ENCODE results near the gene MYRIP.

MYRIP gene

DNA sequence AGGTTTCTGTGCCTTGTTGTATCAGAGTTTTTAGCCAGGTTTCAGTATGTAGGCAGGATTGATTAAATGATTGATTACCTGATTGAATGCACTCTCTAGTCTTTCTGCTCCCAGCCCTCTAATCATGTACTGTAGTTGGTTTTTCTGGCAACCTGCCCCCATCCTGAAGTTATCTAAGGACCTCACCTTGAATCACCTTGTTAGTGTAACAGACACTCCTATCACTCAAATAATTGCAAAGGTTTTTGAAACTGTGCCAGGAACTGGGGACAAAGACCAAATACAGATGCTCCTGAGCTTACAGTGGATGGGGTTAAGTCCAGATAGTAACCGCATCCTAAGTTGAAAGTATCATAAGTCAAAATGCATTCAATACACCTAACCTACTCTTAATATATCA lies 358.5 kb downstream of the MYRIP start:
- H3K4me1 ChIP-seq (ENCODE audit: insufficient read depth, low read length) = no peaks in the 10 kb centered on the region
- H3K36me3 ChIP-seq (ENCODE audit: insufficient read depth, low read length) = no peaks in the 10 kb centered on the region
- no peak overlapping the region for H3K4me3 ChIP-seq (ENCODE audit: low read length)
- H3K27me3 ChIP-seq (ENCODE audit: insufficient read depth, low read length) = no peaks in the 10 kb centered on the region
- no peak overlapping the region for H2AFZ ChIP-seq (ENCODE audit: low read depth, low read length)
- no peaks in the 10 kb centered on the region for H3K9me3 ChIP-seq (ENCODE audit: low read length)

DNA sequence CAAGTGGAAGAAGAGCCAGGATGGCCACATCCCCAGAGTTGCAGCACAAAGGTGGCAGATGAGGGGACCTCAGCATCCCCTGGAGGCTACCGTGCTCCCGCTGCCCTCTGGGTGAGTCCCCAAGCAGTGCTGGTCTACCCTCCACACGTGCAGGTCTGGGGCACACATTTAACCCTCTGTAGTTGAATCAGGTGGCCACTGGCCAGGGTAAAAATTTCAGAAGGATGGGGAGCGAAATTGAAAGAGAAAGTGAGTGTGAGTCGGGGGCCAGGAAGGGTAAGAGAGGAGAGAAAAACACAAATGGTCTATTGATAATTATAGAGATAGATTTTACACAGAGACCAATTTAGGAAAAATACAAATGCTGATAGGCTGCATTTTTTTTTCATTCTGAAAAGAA lies 360.6 kb downstream of the MYRIP start:
- no peaks in the 10 kb centered on the region for H3K9me3 ChIP-seq (ENCODE audit: low read length)
- H2AFZ ChIP-seq (ENCODE audit: low read depth, low read length) = no peak overlapping the region

DNA sequence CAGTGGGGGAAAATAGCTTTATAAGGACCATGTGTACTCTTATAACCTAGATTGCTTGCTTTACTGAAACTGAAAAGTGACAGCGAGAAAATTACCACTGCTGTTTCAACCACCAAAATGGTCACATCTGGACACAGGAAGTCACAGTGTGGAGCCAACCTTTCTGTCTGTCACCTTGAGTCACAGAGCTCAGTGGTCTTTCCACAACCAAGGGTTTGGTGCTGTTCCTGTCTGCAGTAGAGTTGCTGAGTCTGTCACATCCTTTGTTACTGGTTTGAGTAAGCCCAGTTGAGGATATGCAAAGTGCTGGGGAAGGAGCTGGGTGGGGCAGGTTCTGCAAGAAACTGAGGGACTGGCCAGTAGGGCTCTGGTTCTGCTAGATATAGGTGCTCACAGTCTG lies 361.0 kb downstream of the MYRIP start:
- Histone ChIP-seq H3K4me3 (ENCODE audit: low read length) (no peak overlapping the region), H3K4me1 (ENCODE audit: insufficient read depth, low read length) (no peaks in the 10 kb centered on the region), H3K36me3 (ENCODE audit: insufficient read depth, low read length) (no peaks in the 10 kb centered on the region), H3K9me3 (ENCODE audit: low read length) (no peaks in the 10 kb centered on the region), H2AFZ (ENCODE audit: low read depth, low read length) (no peak overlapping the region), H3K27me3 (ENCODE audit: insufficient read depth, low read length) (no peaks in the 10 kb centered on the region)

More for the DNA sequence above, 360.6 kb downstream of the MYRIP start:
- Histone ChIP-seq H3K4me1 (ENCODE audit: insufficient read depth, low read length) (no peaks in the 10 kb centered on the region), H3K27me3 (ENCODE audit: insufficient read depth, low read length) (no peaks in the 10 kb centered on the region), H3K36me3 (ENCODE audit: insufficient read depth, low read length) (no peaks in the 10 kb centered on the region), H3K4me3 (ENCODE audit: low read length) (no peak overlapping the region)

DNA sequence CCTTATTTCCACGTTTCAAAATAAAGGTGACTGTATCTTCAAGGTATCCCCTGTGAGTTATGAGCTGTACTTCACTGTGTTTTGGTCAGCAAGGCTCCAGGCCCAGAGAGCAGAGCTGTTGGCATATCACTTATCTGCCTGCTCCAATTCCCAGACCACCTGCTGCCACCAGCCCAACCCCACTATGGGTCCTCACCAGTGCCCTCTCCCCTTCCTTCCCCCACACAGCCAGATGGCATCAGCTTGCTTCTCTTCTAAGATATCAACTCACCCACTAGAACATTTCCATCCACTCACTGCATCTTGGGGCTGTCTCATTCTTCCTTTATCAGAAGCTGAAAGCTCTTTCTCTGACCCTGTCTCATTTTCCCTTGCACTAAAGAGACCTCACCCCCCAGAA lies 363.2 kb downstream of the MYRIP start:
- Histone ChIP-seq H3K4me1 (ENCODE audit: insufficient read depth, low read length) (no peaks in the 10 kb centered on the region), H3K4me3 (ENCODE audit: low read length) (no peak overlapping the region), H2AFZ (ENCODE audit: low read depth, low read length) (no peak overlapping the region), H3K9me3 (ENCODE audit: low read length) (no peaks in the 10 kb centered on the region), H3K36me3 (ENCODE audit: insufficient read depth, low read length) (no peaks in the 10 kb centered on the region), H3K27me3 (ENCODE audit: insufficient read depth, low read length) (no peaks in the 10 kb centered on the region)

DNA sequence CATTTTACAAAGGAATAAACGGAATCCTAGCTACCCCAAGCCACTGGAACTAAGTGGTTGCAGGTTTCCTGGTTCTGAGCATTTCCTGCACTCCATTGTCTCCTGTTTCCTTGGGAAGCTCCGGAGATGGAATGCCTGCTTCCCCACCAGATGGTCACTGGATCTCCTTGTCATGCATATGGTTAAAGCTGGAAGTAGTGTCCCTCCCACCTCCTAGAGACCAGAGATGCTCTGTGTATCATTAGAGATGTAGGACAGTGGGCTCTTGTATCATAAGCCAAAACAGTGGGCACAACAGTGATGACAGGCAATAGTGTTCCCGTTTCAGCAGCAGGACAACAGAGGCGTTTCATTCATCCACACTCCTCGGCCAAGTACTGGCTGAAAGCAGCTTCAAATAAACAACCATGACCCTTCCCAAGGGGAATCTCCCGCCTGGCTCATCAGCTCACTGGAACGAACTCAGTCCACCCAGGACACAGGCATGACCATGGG lies 363.9 kb downstream of the MYRIP start:
- Histone ChIP-seq H3K9me3 (ENCODE audit: low read length) (no peaks in the 10 kb centered on the region), H3K36me3 (ENCODE audit: insufficient read depth, low read length) (no peaks in the 10 kb centered on the region), H2AFZ (ENCODE audit: low read depth, low read length) (no peak overlapping the region), H3K27me3 (ENCODE audit: insufficient read depth, low read length) (no peaks in the 10 kb centered on the region), H3K4me1 (ENCODE audit: insufficient read depth, low read length) (no peaks in the 10 kb centered on the region), H3K4me3 (ENCODE audit: low read length) (no peak overlapping the region)

DNA sequence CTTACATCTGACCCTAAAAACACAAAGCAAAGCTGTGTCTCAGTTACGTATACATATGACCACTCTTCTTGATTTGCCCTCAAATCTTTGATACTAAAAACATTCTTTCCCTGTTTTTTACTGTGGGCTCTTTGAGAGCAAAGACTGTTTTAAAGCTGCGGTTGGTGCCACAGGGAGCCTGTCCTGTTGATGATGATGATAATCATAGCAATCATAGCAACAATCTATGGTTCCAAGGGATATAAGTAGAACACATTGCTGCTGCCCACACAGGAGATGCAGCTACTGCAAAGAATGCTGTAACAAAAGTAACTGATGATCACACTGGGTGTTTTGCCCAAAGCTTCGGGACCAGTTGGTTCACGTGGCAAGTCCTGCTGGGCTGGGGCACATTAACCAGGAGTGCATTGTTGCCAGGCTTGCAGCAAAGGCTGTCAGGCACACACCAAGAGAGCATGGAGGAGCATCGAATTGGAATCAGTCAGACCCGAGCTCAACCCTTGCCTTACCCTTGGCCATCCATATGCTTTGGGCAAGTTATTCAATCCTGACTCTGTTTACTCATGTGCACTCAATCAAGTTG lies 368.7 kb downstream of the MYRIP start:
- Histone ChIP-seq H2AFZ (ENCODE audit: low read depth, low read length) (no peak overlapping the region), H3K4me1 (ENCODE audit: insufficient read depth, low read length) (no peaks in the 10 kb centered on the region), H3K27me3 (ENCODE audit: insufficient read depth, low read length) (no peaks in the 10 kb centered on the region), H3K4me3 (ENCODE audit: low read length) (no peak overlapping the region), H3K36me3 (ENCODE audit: insufficient read depth, low read length) (no peaks in the 10 kb centered on the region), H3K9me3 (ENCODE audit: low read length) (no peaks in the 10 kb centered on the region)

DNA sequence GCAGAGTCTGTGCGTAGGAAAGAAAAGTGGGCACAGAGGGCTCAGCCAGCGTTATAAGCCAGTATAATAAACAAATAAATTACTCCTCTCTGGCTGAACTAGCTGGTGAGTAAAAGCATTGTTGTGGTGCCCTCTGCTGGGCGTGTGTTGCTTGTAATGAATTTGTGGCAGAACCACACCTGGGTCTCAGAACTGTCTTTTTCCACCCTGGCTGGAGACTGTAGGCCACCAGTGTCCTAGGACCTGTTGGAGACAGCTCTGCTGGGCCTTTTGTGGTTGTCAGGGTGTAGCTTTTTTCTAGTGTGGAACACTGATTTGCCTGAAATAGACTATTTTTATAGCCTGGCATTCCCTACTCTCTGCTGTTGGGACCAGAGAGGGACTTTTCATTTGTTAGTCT lies 369.6 kb downstream of the MYRIP start:
- H3K9me3 ChIP-seq (ENCODE audit: low read length) = no peaks in the 10 kb centered on the region
- H3K4me3 ChIP-seq (ENCODE audit: low read length) = no peak overlapping the region
- H3K36me3 ChIP-seq (ENCODE audit: insufficient read depth, low read length) = no peaks in the 10 kb centered on the region
- H2AFZ ChIP-seq (ENCODE audit: low read depth, low read length) = no peak overlapping the region
- H3K4me1 ChIP-seq (ENCODE audit: insufficient read depth, low read length) = no peaks in the 10 kb centered on the region
- no peaks in the 10 kb centered on the region for H3K27me3 ChIP-seq (ENCODE audit: insufficient read depth, low read length)

DNA sequence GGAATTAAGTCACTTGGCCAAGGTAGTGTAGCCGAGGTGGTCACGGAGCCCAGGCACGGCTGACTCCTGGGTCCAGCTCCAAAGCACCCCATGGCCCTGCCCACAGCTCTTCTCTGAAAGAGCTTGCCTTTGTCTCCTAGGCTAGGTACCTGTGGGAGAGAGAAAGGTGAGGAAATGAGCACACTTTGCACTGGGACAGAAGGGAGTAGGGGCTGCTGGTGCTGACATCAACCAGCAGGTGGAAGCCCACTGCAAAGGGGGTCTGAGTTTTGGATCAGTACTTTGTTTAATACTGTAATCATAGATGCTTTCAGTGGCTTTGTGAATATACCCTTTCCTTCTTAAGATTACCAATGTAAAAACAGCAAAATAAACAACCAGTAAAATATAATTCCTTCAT lies 371.8 kb downstream of the MYRIP start:
- no peaks in the 10 kb centered on the region for H3K27me3 ChIP-seq (ENCODE audit: insufficient read depth, low read length)
- no peaks in the 10 kb centered on the region for H3K36me3 ChIP-seq (ENCODE audit: insufficient read depth, low read length)
- H3K9me3 ChIP-seq (ENCODE audit: low read length) = no peaks in the 10 kb centered on the region
- H3K4me3 ChIP-seq (ENCODE audit: low read length) = no peak overlapping the region
- H2AFZ ChIP-seq (ENCODE audit: low read depth, low read length) = no peak overlapping the region
- H3K4me1 ChIP-seq (ENCODE audit: insufficient read depth, low read length) = no peaks in the 10 kb centered on the region

DNA sequence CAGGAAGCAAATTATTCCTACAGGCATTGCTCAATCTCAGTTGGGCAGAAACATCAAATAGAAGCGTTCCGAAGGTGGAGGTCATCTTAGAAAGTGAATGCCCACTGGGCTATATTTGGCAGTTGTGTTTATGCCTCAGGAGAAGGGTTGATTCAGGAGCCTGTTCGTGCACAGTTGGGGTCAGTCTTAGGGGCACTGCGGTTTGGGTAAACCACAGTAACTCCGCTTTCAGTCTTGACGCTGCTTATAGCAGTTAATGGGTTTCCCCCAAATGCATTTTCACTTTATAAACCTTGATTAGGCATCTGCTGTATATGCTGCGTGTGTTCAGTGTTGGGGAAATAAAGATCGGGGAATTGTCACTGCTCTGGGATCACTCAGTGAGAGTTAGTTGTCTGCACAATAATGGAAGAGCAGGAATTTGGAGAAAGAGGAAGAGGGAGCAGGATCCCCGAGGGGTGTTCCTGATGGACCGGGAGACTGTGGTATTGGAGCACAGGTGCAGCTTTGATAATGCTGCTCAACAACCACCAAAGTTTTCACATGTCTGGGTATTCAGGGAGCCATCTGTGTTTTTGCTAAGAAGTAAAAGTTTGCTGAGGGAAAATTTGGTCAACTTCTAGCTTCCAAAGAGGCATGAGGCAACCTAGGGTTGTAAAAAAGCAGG lies 375.8 kb downstream of the MYRIP start:
- Histone ChIP-seq H3K27me3 (ENCODE audit: insufficient read depth, low read length) (no peaks in the 10 kb centered on the region), H3K36me3 (ENCODE audit: insufficient read depth, low read length) (no peaks in the 10 kb centered on the region), H3K9me3 (ENCODE audit: low read length) (no peaks in the 10 kb centered on the region), H3K4me3 (ENCODE audit: low read length) (no peak overlapping the region), H2AFZ (ENCODE audit: low read depth, low read length) (no peak overlapping the region), H3K4me1 (ENCODE audit: insufficient read depth, low read length) (no peaks in the 10 kb centered on the region)

DNA sequence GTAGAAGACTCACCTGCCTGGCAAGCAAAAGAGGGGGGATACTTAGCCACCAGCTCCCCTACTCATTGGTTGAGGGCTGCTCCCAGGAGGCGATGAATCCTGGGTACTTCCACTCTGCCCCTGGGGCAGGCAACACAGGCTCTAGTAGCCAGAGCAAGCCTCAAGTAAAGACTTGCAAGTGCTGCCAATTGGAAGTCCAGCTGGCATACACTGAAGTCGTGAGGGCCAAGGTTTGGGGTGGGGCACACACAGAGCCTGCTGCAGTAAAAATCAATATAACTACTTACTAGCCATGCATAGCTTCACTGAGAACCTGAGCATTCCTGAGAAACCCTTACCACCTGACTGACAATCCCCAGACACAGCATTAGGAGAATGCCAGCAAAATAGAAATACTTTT lies 377.1 kb downstream of the MYRIP start:
- no peaks in the 10 kb centered on the region for H3K27me3 ChIP-seq (ENCODE audit: insufficient read depth, low read length)
- no peaks in the 10 kb centered on the region for H3K4me1 ChIP-seq (ENCODE audit: insufficient read depth, low read length)
- no peak overlapping the region for H3K4me3 ChIP-seq (ENCODE audit: low read length)
- no peak overlapping the region for H2AFZ ChIP-seq (ENCODE audit: low read depth, low read length)
- H3K36me3 ChIP-seq (ENCODE audit: insufficient read depth, low read length) = no peaks in the 10 kb centered on the region
- no peaks in the 10 kb centered on the region for H3K9me3 ChIP-seq (ENCODE audit: low read length)

DNA sequence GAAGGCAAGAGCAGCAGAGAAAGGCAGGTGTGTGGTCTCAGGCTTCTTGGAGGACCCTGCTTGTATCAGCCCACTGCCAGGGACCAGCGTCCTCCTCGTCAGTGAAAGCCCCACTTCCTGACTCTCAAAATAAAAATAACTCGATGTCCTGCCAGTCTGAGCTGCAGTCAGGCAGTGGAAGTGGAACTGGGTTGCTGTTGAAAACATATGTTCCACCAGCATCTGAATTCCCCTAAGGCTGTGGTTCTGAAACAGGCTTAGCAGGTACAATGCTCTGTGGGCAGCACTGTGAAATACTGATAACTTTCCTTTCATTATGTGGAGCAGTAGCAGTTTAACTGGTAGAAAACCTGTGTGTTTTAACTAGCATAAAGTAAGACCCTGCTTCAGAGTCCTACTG lies 378.5 kb downstream of the MYRIP start:
- H3K9me3 ChIP-seq (ENCODE audit: low read length) = no peaks in the 10 kb centered on the region
- no peaks in the 10 kb centered on the region for H3K36me3 ChIP-seq (ENCODE audit: insufficient read depth, low read length)
- H3K4me3 ChIP-seq (ENCODE audit: low read length) = no peak overlapping the region
- peaks cover 2% of the 10 kb centered on the region for H3K4me1 ChIP-seq (ENCODE audit: insufficient read depth, low read length)
- H2AFZ ChIP-seq (ENCODE audit: low read depth, low read length) = no peak overlapping the region
- H3K27me3 ChIP-seq (ENCODE audit: insufficient read depth, low read length) = no peaks in the 10 kb centered on the region

DNA sequence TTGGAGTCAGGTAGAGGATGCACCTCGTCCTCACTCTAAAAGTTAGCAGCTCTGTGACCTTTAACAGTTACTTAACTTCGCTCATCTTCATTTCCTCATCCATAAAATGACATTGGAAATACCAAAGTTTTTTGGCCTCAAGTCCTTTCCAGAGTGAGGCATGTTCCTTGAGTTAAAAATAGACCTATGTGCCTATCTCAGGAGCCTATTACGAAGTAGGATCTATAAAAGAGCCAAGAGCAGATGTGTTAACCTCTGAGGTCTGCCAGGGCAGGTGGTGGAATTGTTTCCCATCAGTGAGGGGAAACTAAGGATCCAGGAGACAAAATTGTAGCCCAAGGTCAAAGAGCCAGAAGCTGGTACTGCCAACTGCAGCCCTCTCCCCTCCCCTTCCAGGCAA lies 379.7 kb downstream of the MYRIP start:
- Histone ChIP-seq H3K4me3 (ENCODE audit: low read length) (no peak overlapping the region), H3K36me3 (ENCODE audit: insufficient read depth, low read length) (no peaks in the 10 kb centered on the region), H3K9me3 (ENCODE audit: low read length) (no peaks in the 10 kb centered on the region), H2AFZ (ENCODE audit: low read depth, low read length) (no peak overlapping the region), H3K4me1 (ENCODE audit: insufficient read depth, low read length) (peaks cover 2% of the 10 kb centered on the region), H3K27me3 (ENCODE audit: insufficient read depth, low read length) (no peaks in the 10 kb centered on the region)

DNA sequence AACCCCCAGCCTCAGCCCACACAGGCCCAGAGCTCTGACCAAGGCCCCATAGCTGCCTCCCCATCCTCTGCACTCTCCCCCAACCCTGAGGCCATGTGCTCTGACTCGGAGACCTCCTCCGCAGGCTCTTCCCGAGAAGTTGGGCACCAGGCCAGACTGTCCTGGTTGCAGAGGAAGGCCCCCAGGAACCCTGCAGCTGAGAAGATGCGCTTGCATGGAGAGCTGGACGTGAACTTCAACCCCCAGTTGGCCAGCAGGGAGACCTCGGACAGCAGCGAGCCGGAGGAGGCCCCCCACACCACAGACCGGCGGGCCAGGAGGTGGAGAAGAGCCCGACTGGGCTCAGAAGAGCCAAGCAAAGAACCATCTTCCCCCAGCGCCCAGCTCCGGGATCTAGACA lies 380.6 kb downstream of the MYRIP start:
- no peaks in the 10 kb centered on the region for H3K36me3 ChIP-seq (ENCODE audit: insufficient read depth, low read length)
- H3K4me3 ChIP-seq (ENCODE audit: low read length) = no peak overlapping the region
- H3K27me3 ChIP-seq (ENCODE audit: insufficient read depth, low read length) = no peaks in the 10 kb centered on the region
- H2AFZ ChIP-seq (ENCODE audit: low read depth, low read length) = no peak overlapping the region
- no peaks in the 10 kb centered on the region for H3K9me3 ChIP-seq (ENCODE audit: low read length)
- H3K4me1 ChIP-seq (ENCODE audit: insufficient read depth, low read length) = peaks cover 2% of the 10 kb centered on the region

DNA sequence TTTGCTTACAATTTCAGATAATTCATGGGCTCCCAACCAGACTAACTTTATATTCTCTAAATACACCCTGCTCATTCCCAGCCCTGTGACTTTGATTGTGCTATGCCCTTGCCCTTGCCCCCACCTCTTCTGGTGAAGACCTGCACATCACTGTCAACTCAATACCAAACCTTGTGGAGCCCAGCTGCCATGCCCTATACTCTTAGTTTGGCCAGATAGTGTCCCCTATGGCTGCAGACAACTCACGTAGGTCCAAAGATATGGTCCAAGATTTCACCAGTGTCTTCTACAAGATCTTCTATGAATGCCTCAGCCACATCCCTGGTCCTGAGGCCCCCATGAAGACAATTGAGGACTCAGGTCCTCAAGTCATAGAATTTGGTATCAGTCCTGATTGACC lies 381.8 kb downstream of the MYRIP start:
- H3K36me3 ChIP-seq (ENCODE audit: insufficient read depth, low read length) = no peaks in the 10 kb centered on the region
- H3K4me3 ChIP-seq (ENCODE audit: low read length) = no peak overlapping the region
- H3K4me1 ChIP-seq (ENCODE audit: insufficient read depth, low read length) = peaks cover 2% of the 10 kb centered on the region
- H3K27me3 ChIP-seq (ENCODE audit: insufficient read depth, low read length) = no peaks in the 10 kb centered on the region
- H3K9me3 ChIP-seq (ENCODE audit: low read length) = no peaks in the 10 kb centered on the region
- H2AFZ ChIP-seq (ENCODE audit: low read depth, low read length) = no peak overlapping the region
